A549 (cell line): ENCODE data around the gene HOXD8. TPM values are rescaled to one million over a fixed set of nuclear protein-coding genes. Genes with fewer than 3 reads are reported as not detected.
A peak's percentile ranks its signal among the peaks of the same experiment; 100 is the strongest.

ENCODE experiments used
- ATAC-seq, 2 experiments: fragments of 200-7000 bp in 1 of 2; fragments of >200 bp in 1 of 2; cut with Nextera tagmentation in 1 of 2; cut with Tn5 transposase in 1 of 2; 3 replicates each; pipeline versions ENCODE4 v1.8.0 to v1.9.1; 2018 to 2020; ENCODE audit warnings: mild to moderate bottlenecking in 1 of 2, moderate library complexity in 1 of 2
- CTCF ChIA-PET: fragments of 300-600 bp; sonication (Branson Sonifier 250); formaldehyde crosslinking; extraction: SDS; loops from one replicate; lab custom pipeline; 2021; ENCODE audit warnings: antibody characterized with exemption, inconsistent platforms; lab: Yijun Ruan, JAX
- POLR2A ChIA-PET: fragments of 350-600 bp; formaldehyde crosslinking; extraction: SDS; loops from one replicate; lab custom pipeline; 2021; ENCODE audit warnings: antibody characterized with exemption, inconsistent platforms; lab: Yijun Ruan, JAX
- DNase-seq, 2 experiments: peaks; one replicate each; pipeline versions ENCODE4 v3.0.0 to v3.0.0-alpha.2; 2011 to 2016; ENCODE audit warnings: low read depth in 1 of 2, low spot score in 1 of 2
- FAIRE-seq: peaks from 2 replicates; lab custom pipeline; 2011; peaks lifted over from hg19 to GRCh38; lab: Jason Lieb, UNC
- H3K27ac ChIP-seq, 2 experiments: fragments of >200 bp; sonication (Bioruptor Twin); formaldehyde crosslinking; 3 replicates each; pipeline ENCODE4 v1.5.1; 2016 to 2017
- H3K4me1 ChIP-seq: fragments of >200 bp; sonication (Bioruptor Twin); formaldehyde crosslinking; 3 replicates; pipeline ENCODE4 v1.6.1; 2016
- H3K4me2 ChIP-seq: fragments of >200 bp; sonication (Bioruptor Twin); formaldehyde crosslinking; 3 replicates; pipeline ENCODE4 v1.6.1; 2016
- H3K4me3 ChIP-seq: fragments of >200 bp; sonication (Bioruptor Twin); formaldehyde crosslinking; 3 replicates; pipeline ENCODE4 v1.5.1; 2016
- H3K9me3 ChIP-seq: fragments of >200 bp; sonication (Bioruptor Twin); formaldehyde crosslinking; 3 replicates; pipeline ENCODE4 v1.6.1; 2016
- BHLHE40 ChIP-seq: IDR thresholded peaks from 2 replicates; pipeline ENCODE4 v1.6.1; 2012; ENCODE audit warnings: low read depth, low read length, inconsistent platforms
- CBX2 ChIP-seq: fragments of 200-600 bp; sonication (generic); IDR thresholded peaks from 2 replicates; pipeline ENCODE4 v1.6.1; 2016; ENCODE audit warnings: low read depth, mild to moderate bottlenecking, borderline replicate concordance
- CBX8 ChIP-seq: fragments of 200-600 bp; sonication (generic); IDR thresholded peaks from 2 replicates; pipeline ENCODE4 v1.6.1; 2016
- E2F6 ChIP-seq: IDR thresholded peaks from 2 replicates; pipeline ENCODE4 v1.6.1; 2012; ENCODE audit warnings: low read depth, borderline replicate concordance
- ELK1 ChIP-seq: fragments of 150-350 bp; IDR thresholded peaks from 2 replicates; pipeline ENCODE4 v1.6.1; 2014; ENCODE audit warnings: low read depth, mild to moderate bottlenecking, low read length
- EP300 ChIP-seq, 2 experiments: fragments of >200 bp; sonication (Bioruptor Twin); formaldehyde crosslinking; IDR thresholded peaks; 2 replicates in 1 of 2; 3 replicates in 1 of 2; pipeline ENCODE4 v1.6.1; 2016 to 2017
- HEYL ChIP-seq: fragments of 250-450 bp; sonication (Bioruptor Pico); IDR thresholded peaks from 2 replicates; pipeline ENCODE4 v1.8.0; 2021; ENCODE audit warnings: mild to moderate bottlenecking, moderate library complexity
- HMGXB4 ChIP-seq: fragments of 250-450 bp; sonication (Bioruptor Pico); IDR thresholded peaks from 2 replicates; pipeline ENCODE4 v1.5.0; 2021; ENCODE audit warnings: mild to moderate bottlenecking, moderate library complexity, borderline replicate concordance
- MAFK ChIP-seq: fragments of 450-650 bp; IDR thresholded peaks from 2 replicates; pipeline ENCODE4 v1.6.1; 2014; ENCODE audit not compliant: partially characterized antibody
- MAX ChIP-seq: IDR thresholded peaks from 2 replicates; pipeline ENCODE4 v1.6.1; 2012
- MYC ChIP-seq: IDR thresholded peaks from 2 replicates; pipeline ENCODE4 v1.6.1; 2012; ENCODE audit warnings: mild to moderate bottlenecking, inconsistent platforms, low read length, improper control_type of control experiment, borderline replicate concordance
- PBX3 ChIP-seq: IDR thresholded peaks from 2 replicates; pipeline ENCODE4 v1.6.1; 2012
- POLR2A ChIP-seq: IDR thresholded peaks from 2 replicates; pipeline ENCODE4 v1.6.1; 2012; ENCODE audit warnings: mild to moderate bottlenecking, low read length
- POLR2AphosphoS2 ChIP-seq: conservative IDR thresholded peaks from 2 replicates; pipeline ENCODE4 v1.6.1; 2012; ENCODE audit warnings: low read length, improper control_type of control experiment, inconsistent platforms
- RCOR1 ChIP-seq: fragments of 150-350 bp; IDR thresholded peaks from 2 replicates; pipeline ENCODE4 v1.6.1; 2014; ENCODE audit warnings: antibody characterized with exemption, low read length, low read depth
- SMC3 ChIP-seq: fragments of >200 bp; sonication (Bioruptor Twin); formaldehyde crosslinking; IDR thresholded peaks from 3 replicates; pipeline ENCODE4 v1.6.1; 2018; ENCODE audit warnings: inconsistent platforms
- TP53 ChIP-seq: fragments of 250-450 bp; sonication (Bioruptor Pico); IDR thresholded peaks from 2 replicates; pipeline ENCODE4 v1.5.0; 2021; ENCODE audit warnings: mild to moderate bottlenecking, moderate library complexity
- USF2 ChIP-seq: fragments of 450-650 bp; IDR thresholded peaks from 2 replicates; pipeline ENCODE4 v1.6.1; 2014; ENCODE audit warnings: antibody characterized with exemption
- ZC3H11A ChIP-seq: fragments of 450-650 bp; IDR thresholded peaks from 2 replicates; pipeline ENCODE4 v1.6.1; 2014; ENCODE audit warnings: antibody characterized with exemption, mild to moderate bottlenecking
- ZNF302 ChIP-seq: fragments of 250-450 bp; sonication (Bioruptor Pico); IDR thresholded peaks from 2 replicates; pipeline ENCODE4 v1.9.0; 2021; ENCODE audit warnings: inconsistent platforms, mild to moderate bottlenecking, moderate library complexity
- ZSCAN20 ChIP-seq: fragments of 250-450 bp; sonication (Bioruptor Pico); IDR thresholded peaks from 2 replicates; pipeline ENCODE4 v1.8.0; 2022; ENCODE audit warnings: mild to moderate bottlenecking, moderate library complexity
- WGBS: methylation state at CpG from one replicate; pipeline ENCODE4 v1.1.6; 2017; ENCODE audit errors: missing lambda C conversion rate; 5-methylcytosine and 5-hydroxymethylcytosine counted together
- polyA plus RNA-seq, 4 experiments: library from polyadenylated mRNA; depleted of rRNA in 3 of 4; stranded (reverse); fragments of >200 nt; fragmentation: RNase III in 1 of 4; extraction: RNeasy Plus Mini Kit Qiagen cat#74134 plus additional on column Dnase treatment in 1 of 4; gene quantifications; 2 replicates in 3 of 4; 3 replicates in 1 of 4; pipeline ENCODE4 v1.2.3, GENCODE V29; 2011 to 2017
- TF ChIP-seq, protein P1 (sequence below): fragments of >200 bp; sonication (Bioruptor Twin); formaldehyde crosslinking; IDR thresholded peaks from 2 replicates; pipeline ENCODE4 v1.6.1; 2016
- TF ChIP-seq, protein P2 (sequence below): fragments of >200 bp; sonication (Bioruptor Twin); formaldehyde crosslinking; IDR thresholded peaks from 3 replicates; pipeline ENCODE4 v1.5.1; 2016
- TF ChIP-seq, protein P3 (sequence below): fragments of >200 bp; sonication (Bioruptor Twin); formaldehyde crosslinking; IDR thresholded peaks from 3 replicates; pipeline ENCODE4 v1.6.1; 2016

The HOXD8 gene
- polyA plus RNA-seq, 2 of the 4 experiments (the other 2 are of a cell fraction), result 3.8 to 8.5 TPM

DNA sequence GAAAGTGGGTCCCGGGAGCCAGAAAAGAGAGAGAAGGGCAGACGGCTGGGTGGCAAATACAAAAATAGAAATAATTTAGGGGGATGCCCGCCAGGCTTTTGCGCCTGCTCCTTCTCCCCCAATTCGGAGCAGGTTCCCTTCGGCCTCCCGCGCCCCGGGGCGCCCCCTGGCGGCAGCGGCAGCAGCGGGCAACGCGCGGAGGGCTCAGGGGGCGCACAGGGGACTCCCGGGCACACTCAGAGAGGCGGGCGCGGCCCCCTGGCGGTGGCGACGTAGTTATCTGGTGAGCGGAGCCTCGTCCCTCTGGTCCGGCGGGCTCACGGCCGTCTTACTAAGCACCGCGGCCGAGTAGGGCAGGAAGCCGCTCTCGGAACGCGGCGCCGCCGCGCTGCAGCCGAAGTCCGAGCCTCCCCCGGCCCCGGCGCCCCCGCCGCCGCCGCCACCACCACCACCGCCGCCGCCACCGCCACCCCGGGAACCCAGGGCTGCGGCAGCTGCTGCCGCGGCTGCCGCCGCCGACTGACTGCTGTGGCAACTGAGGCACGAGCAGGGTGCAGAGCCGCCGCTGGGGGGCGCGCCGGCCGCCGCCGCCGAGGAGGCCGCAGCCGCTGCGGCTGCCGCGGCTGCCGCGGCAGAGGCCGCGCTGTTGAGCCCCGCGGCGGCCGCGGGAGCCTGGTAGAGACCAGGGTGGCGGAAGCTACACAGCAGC, 49.5 kb upstream of the HOXD8 start (continued):
- TF ChIP-seq HMGXB4 (CRISPR knock-in tag), result no peak
- TF ChIP-seq ELK1, result no peak
- TF ChIP-seq EP300 (IDR thresholded peaks at IDR 0.05), result no peak
- TF ChIP-seq SMC3, result peak; percentile 81
- TF ChIP-seq, protein P1, sequence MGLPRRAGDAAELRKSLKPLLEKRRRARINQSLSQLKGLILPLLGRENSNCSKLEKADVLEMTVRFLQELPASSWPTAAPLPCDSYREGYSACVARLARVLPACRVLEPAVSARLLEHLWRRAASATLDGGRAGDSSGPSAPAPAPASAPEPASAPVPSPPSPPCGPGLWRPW, result no peak
- TF ChIP-seq, protein P2, sequence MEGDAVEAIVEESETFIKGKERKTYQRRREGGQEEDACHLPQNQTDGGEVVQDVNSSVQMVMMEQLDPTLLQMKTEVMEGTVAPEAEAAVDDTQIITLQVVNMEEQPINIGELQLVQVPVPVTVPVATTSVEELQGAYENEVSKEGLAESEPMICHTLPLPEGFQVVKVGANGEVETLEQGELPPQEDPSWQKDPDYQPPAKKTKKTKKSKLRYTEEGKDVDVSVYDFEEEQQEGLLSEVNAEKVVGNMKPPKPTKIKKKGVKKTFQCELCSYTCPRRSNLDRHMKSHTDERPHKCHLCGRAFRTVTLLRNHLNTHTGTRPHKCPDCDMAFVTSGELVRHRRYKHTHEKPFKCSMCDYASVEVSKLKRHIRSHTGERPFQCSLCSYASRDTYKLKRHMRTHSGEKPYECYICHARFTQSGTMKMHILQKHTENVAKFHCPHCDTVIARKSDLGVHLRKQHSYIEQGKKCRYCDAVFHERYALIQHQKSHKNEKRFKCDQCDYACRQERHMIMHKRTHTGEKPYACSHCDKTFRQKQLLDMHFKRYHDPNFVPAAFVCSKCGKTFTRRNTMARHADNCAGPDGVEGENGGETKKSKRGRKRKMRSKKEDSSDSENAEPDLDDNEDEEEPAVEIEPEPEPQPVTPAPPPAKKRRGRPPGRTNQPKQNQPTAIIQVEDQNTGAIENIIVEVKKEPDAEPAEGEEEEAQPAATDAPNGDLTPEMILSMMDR, result peak; percentile 93
- TF ChIP-seq RCOR1, result no peak
- no peak for TF ChIP-seq ZC3H11A
- TF ChIP-seq MYC, result no peak
- no peak for TF ChIP-seq ZNF302 (CRISPR knock-in tag)
- TF ChIP-seq USF2, result no peak
- TF ChIP-seq HEYL (CRISPR knock-in tag), result no peak
- TF ChIP-seq, protein P3, sequence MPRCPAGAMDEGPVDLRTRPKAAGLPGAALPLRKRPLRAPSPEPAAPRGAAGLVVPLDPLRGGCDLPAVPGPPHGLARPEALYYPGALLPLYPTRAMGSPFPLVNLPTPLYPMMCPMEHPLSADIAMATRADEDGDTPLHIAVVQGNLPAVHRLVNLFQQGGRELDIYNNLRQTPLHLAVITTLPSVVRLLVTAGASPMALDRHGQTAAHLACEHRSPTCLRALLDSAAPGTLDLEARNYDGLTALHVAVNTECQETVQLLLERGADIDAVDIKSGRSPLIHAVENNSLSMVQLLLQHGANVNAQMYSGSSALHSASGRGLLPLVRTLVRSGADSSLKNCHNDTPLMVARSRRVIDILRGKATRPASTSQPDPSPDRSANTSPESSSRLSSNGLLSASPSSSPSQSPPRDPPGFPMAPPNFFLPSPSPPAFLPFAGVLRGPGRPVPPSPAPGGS, result no peak
- TF ChIP-seq CBX8, result no peak
- TF ChIP-seq CBX2, result no peak

DNA sequence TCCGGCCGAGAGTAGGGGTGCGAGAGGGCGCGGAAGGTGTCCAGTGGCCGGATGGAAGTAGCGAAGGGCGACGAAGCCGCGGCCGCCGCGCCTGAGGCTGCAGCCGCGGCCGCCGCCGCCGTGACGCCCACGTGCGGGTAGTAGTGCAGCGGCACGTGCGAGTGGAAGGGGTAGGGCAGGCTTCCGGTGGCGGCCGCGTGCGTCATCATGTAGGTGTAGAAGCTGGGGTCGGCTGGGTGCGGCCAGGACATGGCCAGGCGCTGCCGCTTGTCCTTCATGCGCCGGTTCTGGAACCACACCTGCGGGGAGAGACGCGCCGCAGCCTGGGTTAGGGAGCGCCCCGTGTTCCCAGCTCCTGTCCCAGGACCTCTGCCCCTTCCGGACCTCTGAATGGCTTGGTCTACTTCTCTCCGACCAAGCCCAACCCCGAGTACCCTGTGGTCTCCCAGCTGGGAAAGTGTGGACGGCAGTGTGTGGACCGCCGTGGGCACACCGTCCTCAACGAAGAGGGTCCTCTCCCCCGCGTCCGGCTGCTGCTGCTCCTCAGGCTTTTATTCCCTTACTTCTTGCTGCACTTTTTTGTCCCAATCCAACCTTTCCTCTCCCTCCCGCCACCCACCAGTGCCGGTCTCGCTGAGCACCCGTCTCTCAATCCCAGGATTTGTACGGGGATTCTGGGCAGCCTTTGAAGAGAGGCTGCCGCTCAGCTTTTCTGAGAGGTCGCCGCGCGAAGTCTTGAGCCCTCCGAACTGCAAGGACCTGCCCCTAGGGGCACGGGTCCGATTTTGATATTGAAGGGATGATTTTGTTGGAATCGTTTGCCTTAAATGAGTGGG, 48.7 kb upstream of the HOXD8 start:
- ChIA-PET POLR2A (interaction anchor here (0.6 kb wide), 1 partner anchor 66 kb away, joined by 4 read pairs; no protein-coding TSS in a partner anchor), CTCF (interaction anchor here (0.6 to 5.5 kb wide), 22 partner anchors 8 to 1179 kb away, joined by 3 to 57 read pairs (median 6); no protein-coding TSS in a partner anchor)
- H3K4me1 ChIP-seq, result peaks cover 9% of the 10 kb centered on the region; the same call in 2 of the 3 replicates
- H3K4me3 ChIP-seq, result peak overlapping the region; percentile 49
- peak overlapping the region; percentile 64 to 80; a peak in 5 of 6 replicates for H3K27ac ChIP-seq
- peak in 1 of 2 experiments; percentile 47 for DNase-seq
- FAIRE-seq, result no peak
- peaks cover 10% of the 10 kb centered on the region for H3K9me3 ChIP-seq
- peak overlapping the region; percentile 97 for H3K4me2 ChIP-seq
- 0 out of 2 replicates have a peak, but pooled peaks have one; percentile 4 for TF ChIP-seq USF2
- TF ChIP-seq TP53 (CRISPR knock-in tag), result no peak
- TF ChIP-seq E2F6, result peak; percentile 86
- no peak for TF ChIP-seq MAFK
- TF ChIP-seq CBX2, result no peak
- no peak for TF ChIP-seq PBX3
- TF ChIP-seq MAX, result peak; percentile 92
- no peak for TF ChIP-seq ZSCAN20 (CRISPR knock-in tag)
- TF ChIP-seq POLR2AphosphoS2, result no peak
- TF ChIP-seq POLR2A, result no peak
- TF ChIP-seq MYC, result 0 out of 2 replicates have a peak, but pooled peaks have one; percentile 20
- peak; percentile 61; the same call in 1 of the 2 replicates for TF ChIP-seq BHLHE40
- TF ChIP-seq, all 56 proteins: peak for 5
- peak in 1 of 2 experiments; percentile 20; a peak in 3 of 6 replicates for ATAC-seq
- 67% methylated on average over 53 of the region's 68 CpGs for whole genome bisulfite sequencing
